HUES64 (cell line): ENCODE measurements around the gene LHPP.
"Not testable (repeated sequence)": the region's sequence is repeated elsewhere in the genome, so short reads cannot be mapped to it uniquely, and the experiment has no call there.

Experiments used
- H3K27ac ChIP-seq: 2 replicates; pipeline ENCODE4 v1.7.0; 2013; ENCODE audit warnings: low read depth, low read length, inconsistent platforms
- H3K27me3 ChIP-seq: 2 replicates; pipeline ENCODE4 v1.6.1; 2013; ENCODE audit warnings: mild to moderate bottlenecking, low read length; ENCODE audit not compliant: insufficient read depth
- H3K36me3 ChIP-seq: 2 replicates; pipeline ENCODE4 v1.6.1; 2013; ENCODE audit warnings: mild to moderate bottlenecking, low read length; ENCODE audit not compliant: insufficient read depth
- H3K4me1 ChIP-seq: 2 replicates; pipeline ENCODE4 v1.6.1; 2013; ENCODE audit warnings: mild to moderate bottlenecking, low read length, moderate library complexity; ENCODE audit not compliant: insufficient read depth
- H3K4me3 ChIP-seq: 2 replicates; pipeline ENCODE4 v1.5.1; 2013; ENCODE audit warnings: mild to moderate bottlenecking, low read length, moderate library complexity
- H3K9ac ChIP-seq: 2 replicates; pipeline ENCODE4 v1.6.1; 2013; ENCODE audit warnings: mild to moderate bottlenecking, low read depth, low read length
- H3K9me3 ChIP-seq: 2 replicates; pipeline ENCODE4 v1.6.1; 2013; ENCODE audit warnings: low read depth, low read length; ENCODE audit not compliant: insufficient read depth
- WGBS: fragments of 150-250, 120-280 bp; methylation state at CpG from one replicate; pipeline ENCODE4 v1.1.7; 2013; ENCODE audit warnings: missing lambda C conversion rate; 5-methylcytosine and 5-hydroxymethylcytosine counted together

LHPP gene

DNA sequence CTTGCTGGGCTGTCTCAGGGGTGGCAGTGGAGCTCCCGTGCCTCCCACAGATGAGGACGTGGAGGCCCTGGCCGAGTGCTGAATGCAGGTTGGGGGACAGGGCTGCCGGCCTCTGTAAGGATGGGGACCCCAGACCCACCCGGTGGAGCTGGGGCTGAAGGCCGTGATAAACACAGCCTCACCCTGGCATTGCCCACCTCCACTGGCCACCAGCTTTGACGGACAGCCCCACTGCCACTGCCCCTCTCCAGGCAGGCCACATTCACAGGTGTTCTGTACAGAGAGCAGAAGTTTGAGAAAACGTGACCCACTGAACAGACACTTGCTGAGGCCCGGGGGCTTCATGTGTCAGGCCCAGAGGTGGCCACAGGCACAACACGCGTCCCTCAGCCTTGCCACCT, 126.2 kb downstream of the LHPP start:
- WGBS: 92% methylated on average over 11 of the region's 11 CpGs
- Histone ChIP-seq H3K9me3 (no peaks in the 10 kb centered on the region), H3K36me3 (no peaks in the 10 kb centered on the region), H3K27me3 (no peaks in the 10 kb centered on the region), H3K9ac (no peak overlapping the region), H3K4me3 (no peak overlapping the region), H3K27ac (no peak overlapping the region), H3K4me1 (no peaks in the 10 kb centered on the region)

DNA sequence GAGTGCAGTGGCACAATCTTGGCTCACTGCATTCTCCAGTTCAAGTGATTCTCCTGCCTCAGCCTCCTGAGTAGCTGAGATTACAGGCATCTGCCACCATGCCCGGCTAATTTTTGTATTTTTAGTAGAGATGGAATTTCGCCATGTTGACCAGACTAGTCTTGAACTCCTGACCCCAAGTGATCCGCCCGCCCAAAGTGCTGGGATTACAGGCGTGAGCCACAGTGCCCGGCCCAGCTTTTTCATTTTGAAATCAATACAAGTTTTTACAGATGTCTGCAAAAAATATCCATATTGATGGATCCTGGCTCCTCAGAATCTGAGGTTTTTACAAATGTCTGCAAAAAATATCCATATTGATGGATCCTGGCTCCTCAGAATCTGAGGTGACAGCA, 126.7 kb downstream of the LHPP start:
- WGBS: 95% methylated on average over 6 of the region's 6 CpGs
- H3K4me1 ChIP-seq, H3K9me3 ChIP-seq, H3K27ac ChIP-seq, H3K9ac ChIP-seq, H3K4me3 ChIP-seq, H3K27me3 ChIP-seq, H3K36me3 ChIP-seq: not testable (repeated sequence)

DNA sequence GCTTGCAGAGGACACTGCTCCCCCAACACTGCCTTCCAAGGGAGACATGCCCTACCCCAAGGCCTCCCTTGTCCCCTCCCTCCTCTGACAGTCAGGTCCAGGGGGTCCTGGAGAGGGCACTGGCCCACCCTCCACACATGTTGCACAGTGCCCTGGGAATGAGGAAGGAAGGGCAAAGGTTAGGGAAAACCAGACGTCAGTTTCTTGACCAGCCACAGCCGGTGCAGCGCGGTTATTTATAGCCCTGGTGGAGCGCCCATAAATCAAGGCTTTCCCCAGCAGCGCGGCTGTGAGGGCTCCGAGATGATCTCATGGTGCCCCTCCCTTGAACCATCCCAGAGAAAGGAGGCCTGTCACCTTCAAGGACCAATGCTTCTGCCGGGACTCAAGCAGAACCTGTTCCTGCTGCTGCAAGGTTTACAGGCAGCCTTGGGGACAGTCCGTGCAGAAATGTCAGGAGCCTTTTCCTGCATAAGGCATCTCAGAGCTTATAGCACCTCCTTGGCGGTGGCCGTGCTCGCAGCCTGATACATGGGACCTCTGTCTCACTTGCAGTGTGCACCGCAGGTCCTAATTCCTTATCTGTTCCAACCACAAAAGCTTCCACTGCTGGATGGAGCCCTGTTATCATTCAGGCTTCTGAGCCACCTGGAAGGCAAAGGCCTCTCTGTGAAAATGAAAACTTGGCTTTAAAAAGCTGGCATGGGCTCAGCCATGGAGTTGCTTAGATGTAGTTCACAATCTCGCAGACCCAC, 127.3 kb downstream of the LHPP start:
- WGBS: 90% methylated on average over 15 of the region's 15 CpGs
- Histone ChIP-seq H3K9ac (no peak overlapping the region), H3K4me1 (no peaks in the 10 kb centered on the region), H3K9me3 (no peaks in the 10 kb centered on the region), H3K4me3 (no peak overlapping the region), H3K36me3 (no peaks in the 10 kb centered on the region), H3K27me3 (no peaks in the 10 kb centered on the region), H3K27ac (no peak overlapping the region)

DNA sequence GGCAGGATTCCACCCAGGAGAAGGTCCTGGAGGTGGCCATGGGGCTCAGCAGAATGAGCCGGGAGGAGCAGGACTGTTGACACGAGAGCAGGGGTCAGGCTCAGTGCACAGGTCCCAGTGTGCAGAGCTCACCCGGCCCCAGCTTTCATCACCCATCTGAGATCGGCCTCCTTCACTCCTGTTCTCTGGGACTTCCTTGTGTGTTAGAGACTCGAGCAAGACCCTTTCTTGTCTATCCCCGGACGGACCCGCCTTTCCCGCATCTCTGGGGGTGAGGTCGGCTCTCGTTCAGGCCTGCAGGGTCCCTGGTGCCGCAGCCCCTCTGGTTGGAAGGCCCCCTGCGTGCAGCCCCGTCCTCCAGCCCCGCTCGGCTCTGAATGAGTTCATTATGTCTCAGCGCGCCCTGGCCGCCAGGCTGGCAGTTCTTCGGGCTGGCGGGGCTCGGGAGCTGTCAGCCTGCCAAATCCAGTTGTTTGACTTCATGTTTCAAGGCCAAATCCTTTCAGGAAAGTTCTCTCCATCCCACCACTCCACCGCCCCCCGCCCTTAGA, 127.9 kb downstream of the LHPP start:
- no peak overlapping the region for H3K9ac ChIP-seq
- H3K36me3 ChIP-seq: no peaks in the 10 kb centered on the region
- no peaks in the 10 kb centered on the region for H3K9me3 ChIP-seq
- no peak overlapping the region for H3K27ac ChIP-seq
- H3K27me3 ChIP-seq: no peaks in the 10 kb centered on the region
- 90% methylated on average over 24 of the region's 24 CpGs for WGBS
- H3K4me1 ChIP-seq: no peaks in the 10 kb centered on the region
- H3K4me3 ChIP-seq: no peak overlapping the region

DNA sequence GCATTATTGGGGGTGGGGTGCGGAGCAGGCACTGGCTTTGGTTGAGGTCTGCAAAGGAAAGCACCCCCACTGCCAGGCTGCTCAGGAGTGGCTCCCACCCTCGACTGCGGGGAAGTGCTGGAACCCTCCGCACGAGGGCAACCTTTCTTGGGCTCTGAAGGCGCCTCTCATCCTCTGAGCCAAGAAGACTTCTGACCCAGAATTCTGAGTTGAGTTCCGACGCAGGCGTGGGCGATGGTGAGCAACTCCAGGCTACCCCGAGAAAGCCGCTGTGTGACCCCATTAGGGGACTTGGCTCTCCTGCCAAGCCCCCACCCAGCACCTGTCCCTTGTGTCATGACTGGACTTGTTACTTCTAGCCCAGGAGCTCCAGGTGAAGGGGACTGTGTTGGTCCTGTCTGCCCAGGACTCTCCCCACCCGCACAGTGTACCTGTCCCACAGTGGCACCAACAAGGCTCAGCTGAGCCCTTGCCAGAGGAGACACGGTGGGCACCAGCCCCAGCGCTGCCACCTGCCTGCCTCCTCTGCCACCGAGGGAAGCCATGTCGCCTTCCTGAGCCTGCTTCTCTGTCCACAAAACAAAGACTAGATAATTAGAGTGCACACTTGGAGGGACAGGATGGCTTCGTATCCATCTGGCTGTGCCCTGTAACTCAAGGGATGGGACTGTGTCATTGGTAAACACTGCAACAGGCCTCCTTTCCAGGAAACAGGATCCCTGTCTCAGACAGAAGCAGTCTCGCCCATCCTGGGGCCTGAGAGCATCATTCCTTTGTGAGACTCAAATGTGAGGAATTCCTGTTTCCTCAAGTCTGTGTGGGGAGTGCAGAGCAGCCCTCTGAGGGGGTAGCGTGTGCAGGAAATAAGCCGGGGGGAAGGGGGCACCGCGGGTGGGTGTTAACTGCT, 128.8 kb downstream of the LHPP start:
- H3K27ac ChIP-seq: no peak overlapping the region
- no peak overlapping the region for H3K9ac ChIP-seq
- no peak overlapping the region for H3K4me3 ChIP-seq
- no peaks in the 10 kb centered on the region for H3K4me1 ChIP-seq
- no peaks in the 10 kb centered on the region for H3K27me3 ChIP-seq
- 90% methylated on average over 23 of the region's 23 CpGs for WGBS
- no peaks in the 10 kb centered on the region for H3K9me3 ChIP-seq
- H3K36me3 ChIP-seq: no peaks in the 10 kb centered on the region

DNA sequence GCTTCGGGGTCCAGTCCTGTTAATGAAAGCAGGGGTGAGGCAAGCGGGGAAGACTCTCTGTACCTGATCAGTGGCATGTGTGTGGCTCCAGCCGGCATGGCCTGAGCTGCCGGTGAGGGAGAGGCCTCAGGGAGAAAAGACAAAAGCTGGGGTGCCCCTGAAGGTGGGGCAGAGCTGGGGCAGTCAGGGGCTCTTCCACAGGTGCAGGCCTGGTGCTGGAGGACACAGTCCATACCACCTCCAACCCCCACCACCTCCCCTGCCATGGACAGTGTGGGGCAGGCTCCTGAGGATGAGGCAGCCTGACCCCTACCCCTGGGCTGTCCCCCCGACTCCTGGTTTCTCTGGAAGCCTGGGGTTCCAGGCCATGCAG, 129.5 kb downstream of the LHPP start:
- WGBS: 94% methylated on average over 4 of the region's 5 CpGs

DNA sequence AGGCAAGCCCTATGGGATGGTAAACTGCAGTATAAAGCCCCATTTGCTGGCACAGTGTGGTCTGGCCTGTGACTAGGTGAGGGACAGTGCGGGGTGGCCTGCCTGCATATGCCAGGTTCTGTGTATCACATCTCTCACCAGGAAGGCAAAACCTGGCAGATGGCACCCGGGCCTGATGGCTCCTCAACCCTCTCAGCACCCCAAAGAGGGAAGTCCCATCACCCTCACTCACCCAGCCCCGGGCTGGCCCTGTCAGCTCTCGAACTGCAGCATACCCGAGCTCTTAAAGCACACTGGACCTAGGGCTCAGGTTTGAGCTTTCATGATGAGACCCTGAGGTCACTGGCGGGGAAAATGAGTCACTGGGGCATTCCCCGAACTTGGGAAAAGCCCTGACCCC, 130.5 kb downstream of the LHPP start:
- no peak overlapping the region for H3K4me3 ChIP-seq
- no peaks in the 10 kb centered on the region for H3K36me3 ChIP-seq
- 92% methylated on average over 7 of the region's 7 CpGs for WGBS
- H3K4me1 ChIP-seq: no peaks in the 10 kb centered on the region
- no peaks in the 10 kb centered on the region for H3K27me3 ChIP-seq
- H3K9ac ChIP-seq: no peak overlapping the region
- H3K27ac ChIP-seq: no peak overlapping the region
- no peaks in the 10 kb centered on the region for H3K9me3 ChIP-seq

More for the DNA sequence above, 129.5 kb downstream of the LHPP start:
- no peaks in the 10 kb centered on the region for H3K9me3 ChIP-seq
- H3K4me3 ChIP-seq: no peak overlapping the region
- H3K27ac ChIP-seq: no peak overlapping the region
- H3K4me1 ChIP-seq: no peaks in the 10 kb centered on the region
- H3K9ac ChIP-seq: no peak overlapping the region
- H3K36me3 ChIP-seq: no peaks in the 10 kb centered on the region
- H3K27me3 ChIP-seq: no peaks in the 10 kb centered on the region

DNA sequence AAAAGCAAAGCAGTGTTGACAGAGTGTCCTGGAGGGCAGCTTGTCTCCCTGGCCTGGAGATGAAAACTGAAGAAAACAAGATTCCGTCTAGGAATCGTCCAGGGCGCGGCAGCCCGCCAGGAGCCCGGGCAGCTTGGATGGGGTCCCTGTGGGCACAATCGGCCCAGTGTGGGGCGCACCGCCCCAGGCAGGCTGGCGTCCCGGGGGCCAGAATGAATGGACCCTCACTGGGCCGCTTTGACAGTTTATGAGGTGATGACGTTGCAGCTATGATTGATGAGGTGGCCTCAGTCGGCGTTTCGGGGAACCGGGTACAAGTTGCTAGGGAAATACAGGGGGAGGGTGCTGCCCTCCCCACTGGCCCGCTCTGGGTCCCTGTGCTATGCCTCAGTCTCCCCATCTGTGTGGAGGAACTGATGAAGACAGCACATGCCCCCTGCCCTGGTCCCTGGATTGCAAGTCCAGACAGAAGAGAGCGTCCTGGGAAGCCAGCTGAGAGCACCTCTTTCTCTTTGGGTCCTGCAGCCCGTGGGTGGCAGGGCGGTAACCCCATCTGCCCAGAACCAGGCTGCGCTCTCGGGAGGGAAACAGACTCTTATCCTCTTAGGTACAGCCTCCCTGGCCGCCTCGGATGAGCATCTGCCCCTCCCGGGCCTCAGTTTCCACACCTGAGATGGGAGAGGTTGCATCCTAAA, 131.3 kb downstream of the LHPP start:
- Histone ChIP-seq H3K27ac (no peak overlapping the region), H3K27me3 (no peaks in the 10 kb centered on the region), H3K9ac (no peak overlapping the region), H3K36me3 (no peaks in the 10 kb centered on the region), H3K4me3 (no peak overlapping the region), H3K9me3 (no peaks in the 10 kb centered on the region), H3K4me1 (no peaks in the 10 kb centered on the region)
- WGBS: 93% methylated on average over 26 of the region's 26 CpGs

DNA sequence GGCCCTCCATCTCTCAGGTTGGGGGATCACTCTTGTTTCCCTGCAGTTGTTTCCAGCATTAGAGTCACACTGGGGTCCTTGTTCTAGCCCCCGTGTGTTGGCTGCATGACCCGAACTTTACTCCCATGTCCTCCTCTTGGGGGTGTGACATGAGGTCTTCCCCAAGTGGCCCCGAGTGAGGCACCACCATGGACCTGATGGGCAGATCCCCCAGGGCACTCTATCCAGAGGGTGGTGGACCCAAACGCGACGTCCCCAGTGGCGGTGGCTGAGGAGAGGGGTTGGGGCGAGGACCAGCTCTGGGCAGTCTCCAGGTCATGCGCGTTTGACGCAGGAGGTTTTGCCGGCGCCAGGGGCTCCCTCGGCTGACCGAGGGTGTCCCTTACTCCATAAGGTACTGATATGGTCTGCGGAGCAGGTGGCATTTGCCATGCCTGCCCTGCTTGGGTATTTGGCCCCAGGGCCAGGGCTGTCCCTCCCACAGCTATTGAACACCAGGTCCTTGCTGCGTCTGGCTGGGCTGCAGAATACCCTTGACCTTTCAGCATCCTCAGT, 131.9 kb downstream of the LHPP start:
- Histone ChIP-seq H3K9ac (no peak overlapping the region), H3K27ac (no peak overlapping the region), H3K4me3 (no peak overlapping the region), H3K9me3 (no peaks in the 10 kb centered on the region), H3K27me3 (no peaks in the 10 kb centered on the region), H3K4me1 (no peaks in the 10 kb centered on the region), H3K36me3 (no peaks in the 10 kb centered on the region)
- 94% methylated on average over 17 of the region's 17 CpGs for WGBS

DNA sequence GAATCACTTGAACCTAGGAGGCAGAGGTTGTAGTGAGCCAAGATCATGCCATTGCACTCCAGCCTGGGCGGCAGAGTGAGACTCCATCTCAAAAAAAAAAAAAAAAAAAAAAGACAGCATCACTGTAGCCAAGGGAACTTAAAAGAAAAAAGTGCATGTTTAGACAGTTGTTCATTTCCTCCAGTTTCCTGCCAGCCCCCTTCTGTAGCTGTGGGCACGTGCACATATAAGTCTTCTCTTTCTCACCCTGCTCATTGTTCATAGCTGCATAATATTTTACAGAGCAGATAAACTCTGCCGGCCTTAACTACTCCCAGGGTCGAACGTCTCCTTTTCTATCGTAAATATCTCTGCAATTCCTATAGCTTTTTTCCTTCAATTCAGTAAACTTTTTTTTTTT, 132.6 kb downstream of the LHPP start:
- Histone ChIP-seq H3K9me3 (no peaks in the 10 kb centered on the region), H3K36me3 (no peaks in the 10 kb centered on the region), H3K9ac (no peak overlapping the region), H3K4me3 (no peak overlapping the region), H3K4me1 (no peaks in the 10 kb centered on the region), H3K27ac (no peak overlapping the region), H3K27me3 (no peaks in the 10 kb centered on the region)
- 95% methylated on average over 5 of the region's 6 CpGs for WGBS
